ENCODE results near the gene TPRG1L. TPM values are rescaled to one million over a fixed set of nuclear protein-coding genes. Genes with fewer than 3 reads are reported as not detected.

TPRG1L gene
- total and polyA plus RNA-seq, 8 donors = 16.4 to 33.3 (median 21.8) TPM

GRCh38 chr1:3649342-3650247 is 24.8 kb downstream of the TPRG1L start, which contains the start of gene WRAP73:
WRAP73 (minus strand) TSS chr1:3650103; CDS start chr1:3649999, 104 bp downstream.
- FAIRE-seq (no peak), DNase-seq (peak; percentile 81 to 93 (median 87)), ATAC-seq (peak; percentile 97 to 98 (median 98))
- TF ChIP-seq, protein P1, sequence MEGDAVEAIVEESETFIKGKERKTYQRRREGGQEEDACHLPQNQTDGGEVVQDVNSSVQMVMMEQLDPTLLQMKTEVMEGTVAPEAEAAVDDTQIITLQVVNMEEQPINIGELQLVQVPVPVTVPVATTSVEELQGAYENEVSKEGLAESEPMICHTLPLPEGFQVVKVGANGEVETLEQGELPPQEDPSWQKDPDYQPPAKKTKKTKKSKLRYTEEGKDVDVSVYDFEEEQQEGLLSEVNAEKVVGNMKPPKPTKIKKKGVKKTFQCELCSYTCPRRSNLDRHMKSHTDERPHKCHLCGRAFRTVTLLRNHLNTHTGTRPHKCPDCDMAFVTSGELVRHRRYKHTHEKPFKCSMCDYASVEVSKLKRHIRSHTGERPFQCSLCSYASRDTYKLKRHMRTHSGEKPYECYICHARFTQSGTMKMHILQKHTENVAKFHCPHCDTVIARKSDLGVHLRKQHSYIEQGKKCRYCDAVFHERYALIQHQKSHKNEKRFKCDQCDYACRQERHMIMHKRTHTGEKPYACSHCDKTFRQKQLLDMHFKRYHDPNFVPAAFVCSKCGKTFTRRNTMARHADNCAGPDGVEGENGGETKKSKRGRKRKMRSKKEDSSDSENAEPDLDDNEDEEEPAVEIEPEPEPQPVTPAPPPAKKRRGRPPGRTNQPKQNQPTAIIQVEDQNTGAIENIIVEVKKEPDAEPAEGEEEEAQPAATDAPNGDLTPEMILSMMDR (IDR thresholded peaks at IDR 0.05) = no peak
- no peaks in the 10 kb centered on the region for H3K36me3 ChIP-seq
- H3K27me3 ChIP-seq = peaks cover 8 to 23% (median 15%) of the 10 kb centered on the region in 4 donors
- no peaks in the 10 kb centered on the region for H3K9me3 ChIP-seq
- intact Hi-C loops (cut with DNase I) = no loop called here
- 1% methylated on average over 60 of the region's 60 CpGs for WGBS, 2 donors
- peak within 1 kb of the TSS; percentile 91 to 98 (median 94) for H3K4me3 ChIP-seq
- H3K4me1 ChIP-seq = peaks cover 6 to 20% (median 6%) of the 10 kb centered on the region in 3 donors
- H3K27ac ChIP-seq = no peak within 1 kb of the TSS

DNA sequence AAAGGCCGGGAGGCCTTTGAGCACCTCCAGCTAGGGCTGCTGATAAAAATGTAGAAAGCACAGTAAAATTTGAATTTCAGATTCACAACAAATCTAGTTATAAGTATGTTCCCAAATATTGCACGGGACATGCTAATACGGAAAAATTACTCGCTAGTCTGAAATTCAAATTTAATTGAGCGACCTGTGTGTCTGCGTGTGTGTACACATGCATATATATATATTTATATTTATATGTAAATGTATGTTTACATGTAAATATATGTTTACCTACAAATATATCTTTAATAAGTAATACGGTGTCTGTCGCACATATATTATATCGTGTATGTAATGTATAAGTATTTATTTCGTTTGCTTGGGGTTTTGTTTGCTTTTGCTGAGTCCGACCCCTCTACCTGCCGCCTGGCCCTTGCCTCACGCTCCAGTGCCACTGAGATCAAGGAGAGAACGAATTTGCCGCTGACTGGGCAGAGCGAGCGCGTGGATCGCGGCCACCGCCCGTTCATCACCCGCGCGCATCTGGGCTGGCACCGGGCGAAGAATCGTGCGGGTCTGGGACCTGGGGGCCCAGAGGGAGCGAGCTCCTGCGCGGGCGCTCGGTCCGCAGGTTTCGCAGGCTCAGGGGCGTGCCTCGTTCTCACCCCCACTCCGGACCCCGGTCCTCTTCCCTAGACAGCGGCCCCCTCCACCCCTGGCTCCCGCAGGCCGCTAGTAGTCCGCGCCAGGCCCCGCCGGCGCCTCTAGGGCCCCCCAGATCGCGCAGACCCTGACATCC is 25.6 kb downstream of the TPRG1L start:
- TF ChIP-seq, protein P1 (IDR thresholded peaks at IDR 0.05) = no peak
- ATAC-seq (no peak), FAIRE-seq (no peak), DNase-seq (peak in 1 of 6 donors; percentile 37)
- Histone ChIP-seq H3K36me3 (no peaks in the 10 kb centered on the region), H3K9me3 (no peaks in the 10 kb centered on the region), H3K4me1 (peaks cover 6 to 20% (median 6%) of the 10 kb centered on the region in 3 donors), H3K4me3 (peak overlapping the region in 3 of 4 donors; percentile 91 to 98 (median 96)), H3K27ac (no peak overlapping the region), H3K27me3 (peaks cover 8 to 23% (median 15%) of the 10 kb centered on the region in 4 donors)
- WGBS, 2 donors = 14% methylated on average over 35 to 50 of the region's 50 CpGs
- intact Hi-C loops (cut with DNase I) = no loop called here

DNA sequence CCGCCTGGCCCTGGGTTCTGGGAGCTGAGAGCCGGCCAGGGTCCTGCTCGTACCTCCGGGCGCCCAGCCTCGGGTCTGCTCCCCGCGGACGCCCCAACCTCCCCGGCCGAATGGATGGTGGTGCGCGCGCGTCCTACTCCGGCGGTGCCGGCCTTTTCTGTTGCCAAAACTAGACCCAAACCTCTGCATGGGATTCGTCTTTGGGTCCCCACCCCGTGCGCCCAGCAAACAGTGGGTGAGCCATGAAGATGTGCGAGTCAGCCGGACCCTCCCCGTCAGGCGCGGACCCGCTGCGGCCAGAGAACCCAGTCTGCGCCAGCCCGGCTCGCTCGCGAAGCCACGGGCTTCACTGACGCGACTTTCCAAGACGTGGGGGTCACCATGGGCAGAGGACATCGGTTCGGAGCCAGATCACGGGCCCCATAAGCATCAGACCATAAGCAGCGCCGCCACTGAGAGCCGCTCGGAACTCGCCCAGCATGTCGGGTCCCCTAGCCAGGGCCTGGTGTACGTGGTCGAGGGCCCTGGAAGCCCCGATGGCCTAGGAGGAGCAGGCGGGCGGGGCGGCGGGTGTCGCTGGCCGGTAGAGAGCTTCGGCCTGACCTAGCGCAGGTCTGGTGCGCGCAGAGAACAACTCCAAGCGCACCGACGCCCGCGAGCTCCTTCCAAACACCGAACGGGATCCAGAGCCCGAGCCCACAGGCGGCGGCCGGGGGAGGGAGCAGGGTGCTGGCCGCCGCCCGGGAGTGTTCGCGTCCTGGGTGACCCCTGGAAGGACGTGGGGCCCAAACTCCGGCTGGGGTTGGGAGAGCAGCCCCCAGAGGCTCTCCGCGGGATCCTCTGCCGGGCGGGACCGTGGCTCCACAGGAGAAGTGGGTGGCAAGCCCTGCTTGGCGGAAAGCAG is 26.5 kb downstream of the TPRG1L start:
- ATAC-seq (no peak), FAIRE-seq (no peak)

More for the DNA sequence above, 26.5 kb downstream of the TPRG1L start:
- Histone ChIP-seq H3K27ac (no peak overlapping the region), H3K9me3 (no peaks in the 10 kb centered on the region), H3K36me3 (no peaks in the 10 kb centered on the region), H3K27me3 (peaks cover 8 to 23% (median 15%) of the 10 kb centered on the region in 4 donors), H3K4me3 (peak overlapping the region in 2 of 4 donors; percentile 31 to 42), H3K4me1 (peaks cover 6 to 20% (median 6%) of the 10 kb centered on the region in 3 donors)
- WGBS, 2 donors = 9 to 10% methylated on average over 62 to 83 of the region's 83 CpGs
- DNase-seq = peak in 2 of 6 donors; percentile 33 to 78
- intact Hi-C loops (cut with DNase I) = no loop called here
- TF ChIP-seq, protein P1 (IDR thresholded peaks at IDR 0.05) = no peak
